ENCODE data around the gene ZMYM2. TPM values are rescaled to one million over a fixed set of nuclear protein-coding genes. Genes with fewer than 3 reads are reported as not detected.
"Not testable (repeated sequence)": the region's sequence is repeated elsewhere in the genome, so short reads cannot be mapped to it uniquely, and the experiment has no call there.

ZMYM2 gene
- total RNA-seq, 3 donors from 2014 or later: 58.9 to 85.1 (median 70.3) TPM

GRCh38 chr13:19960653-19960976 is 2.1 kb downstream of the ZMYM2 start:
- no peak for DNase-seq

GRCh38 chr13:19961489-19961888 is 3.0 kb downstream of the ZMYM2 start:
- Histone ChIP-seq H3K4me3 (no peak overlapping the region), H3K36me3 (ENCODE audit: low read depth) (no peaks in the 10 kb centered on the region), H3K9me3 (no peaks in the 10 kb centered on the region), H3K4me1 (ENCODE audit: low read depth) (peaks cover 14% of the 10 kb centered on the region)
- ATAC-seq (no peak), DNase-seq (no peak)
- no peak for TF ChIP-seq CTCF (IDR thresholded peaks at IDR 0.05)
- intact Hi-C loops (cut with DNase I, micrococcal nuclease): no loop called here

More at GRCh38 chr13:19960653-19960976, 2.1 kb downstream of the ZMYM2 start:
- intact Hi-C loops (cut with DNase I, micrococcal nuclease): no loop called here
- ATAC-seq: no peak
- peaks cover 14% of the 10 kb centered on the region for H3K4me1 ChIP-seq (ENCODE audit: low read depth)
- TF ChIP-seq CTCF (IDR thresholded peaks at IDR 0.05): no peak
- H3K9me3 ChIP-seq: no peaks in the 10 kb centered on the region
- no peaks in the 10 kb centered on the region for H3K36me3 ChIP-seq (ENCODE audit: low read depth)
- H3K4me3 ChIP-seq: no peak overlapping the region

GRCh38 chr13:19961924-19962323 is 3.4 kb downstream of the ZMYM2 start:
- H3K4me3 ChIP-seq: no peak overlapping the region
- DNase-seq (no peak), ATAC-seq (no peak)
- intact Hi-C loops (cut with DNase I, micrococcal nuclease): no loop called here
- H3K9me3 ChIP-seq: no peaks in the 10 kb centered on the region
- peaks cover 14% of the 10 kb centered on the region for H3K4me1 ChIP-seq (ENCODE audit: low read depth)
- TF ChIP-seq CTCF (IDR thresholded peaks at IDR 0.05): no peak
- no peaks in the 10 kb centered on the region for H3K36me3 ChIP-seq (ENCODE audit: low read depth)

- Histone ChIP-seq H3K9me3 (no peaks in the 10 kb centered on the region), H3K36me3 (ENCODE audit: low read depth) (no peaks in the 10 kb centered on the region), H3K4me1 (ENCODE audit: low read depth) (peaks cover 14% of the 10 kb centered on the region), H3K4me3 (no peak overlapping the region)
- ATAC-seq: no peak
- intact Hi-C loops (cut with DNase I, micrococcal nuclease): no loop called here
- DNase-seq: no peak
- no peak for TF ChIP-seq CTCF (IDR thresholded peaks at IDR 0.05)
These were observed 4.4 kb downstream of the ZMYM2 start for GRCh38 chr13:19962894-19963293.

- no peak for TF ChIP-seq CTCF (IDR thresholded peaks at IDR 0.05)
- H3K4me3 ChIP-seq: no peak overlapping the region
- intact Hi-C loops (cut with DNase I, micrococcal nuclease): no loop called here
- ATAC-seq: no peak
- H3K9me3 ChIP-seq: no peaks in the 10 kb centered on the region
- no peaks in the 10 kb centered on the region for H3K4me1 ChIP-seq (ENCODE audit: low read depth)
- no peak for DNase-seq
- no peaks in the 10 kb centered on the region for H3K36me3 ChIP-seq (ENCODE audit: low read depth)
These were observed 9.1 kb downstream of the ZMYM2 start for GRCh38 chr13:19967621-19968020.

GRCh38 chr13:19974498-19975009 is 16.0 kb downstream of the ZMYM2 start:
- H3K4me1 ChIP-seq (ENCODE audit: low read depth); H3K4me3 ChIP-seq; DNase-seq; ATAC-seq; intact Hi-C loops (cut with DNase I, micrococcal nuclease); H3K9me3 ChIP-seq; H3K36me3 ChIP-seq (ENCODE audit: low read depth): not testable (repeated sequence)
